ENCODE data around the gene NCAM1.

NCAM1 gene

GRCh38 chr11:113090716-113091480 lies 129.7 kb downstream of the NCAM1 start:
- no peaks in the 10 kb centered on the region for H3K36me3 ChIP-seq (ENCODE audit: control insufficient read depth, insufficient read depth, low read length)
- H3K4me3 ChIP-seq (ENCODE audit: low read depth, low read length): no peak overlapping the region
- no peak overlapping the region for H3K9ac ChIP-seq (ENCODE audit: low read length)
- H3K27me3 ChIP-seq (ENCODE audit: control insufficient read depth, insufficient read depth, low read length): peaks cover 31% of the 10 kb centered on the region; the same call in 1 of the 2 replicates
- H3K27ac ChIP-seq (ENCODE audit: low read depth, low read length): no peak overlapping the region
- peaks cover 20% of the 10 kb centered on the region for H3K4me1 ChIP-seq (ENCODE audit: control insufficient read depth, insufficient read depth, low read length)
- H3K9me3 ChIP-seq (ENCODE audit: control insufficient read depth, insufficient read depth, low read depth, low read length): no peaks in the 10 kb centered on the region

- no peak overlapping the region for H3K9ac ChIP-seq (ENCODE audit: low read length)
- no peak overlapping the region for H3K27ac ChIP-seq (ENCODE audit: low read depth, low read length)
- H3K4me1 ChIP-seq (ENCODE audit: control insufficient read depth, insufficient read depth, low read length): peaks cover 17% of the 10 kb centered on the region
- H3K36me3 ChIP-seq (ENCODE audit: control insufficient read depth, insufficient read depth, low read length): no peaks in the 10 kb centered on the region
- no peaks in the 10 kb centered on the region for H3K9me3 ChIP-seq (ENCODE audit: control insufficient read depth, insufficient read depth, low read depth, low read length)
- no peak overlapping the region for H3K4me3 ChIP-seq (ENCODE audit: low read depth, low read length)
- H3K27me3 ChIP-seq (ENCODE audit: control insufficient read depth, insufficient read depth, low read length): peaks cover 25% of the 10 kb centered on the region; the same call in 1 of the 2 replicates
Observed at GRCh38 chr11:113091481-113091780, 130.2 kb downstream of the NCAM1 start.

- no peaks in the 10 kb centered on the region for H3K36me3 ChIP-seq (ENCODE audit: control insufficient read depth, insufficient read depth, low read length)
- H3K9me3 ChIP-seq (ENCODE audit: control insufficient read depth, insufficient read depth, low read depth, low read length): no peaks in the 10 kb centered on the region
- no peak overlapping the region for H3K4me3 ChIP-seq (ENCODE audit: low read depth, low read length)
- no peak overlapping the region for H3K27ac ChIP-seq (ENCODE audit: low read depth, low read length)
- no peak overlapping the region for H3K9ac ChIP-seq (ENCODE audit: low read length)
- H3K27me3 ChIP-seq (ENCODE audit: control insufficient read depth, insufficient read depth, low read length): no peaks in the 10 kb centered on the region; the same call in 1 of the 2 replicates
- H3K4me1 ChIP-seq (ENCODE audit: control insufficient read depth, insufficient read depth, low read length): no peaks in the 10 kb centered on the region
Observed at GRCh38 chr11:113096648-113097047, 135.4 kb downstream of the NCAM1 start.

GRCh38 chr11:113103932-113104690 lies 142.9 kb downstream of the NCAM1 start:
- H3K36me3 ChIP-seq (ENCODE audit: control insufficient read depth, insufficient read depth, low read length): no peaks in the 10 kb centered on the region
- 0 out of 2 replicates have a peak, but pooled peaks cover 4% of the 10 kb centered on the region for H3K4me1 ChIP-seq (ENCODE audit: control insufficient read depth, insufficient read depth, low read length)
- H3K4me3 ChIP-seq (ENCODE audit: low read depth, low read length): no peak overlapping the region
- H3K9ac ChIP-seq (ENCODE audit: low read length): no peak overlapping the region
- H3K27me3 ChIP-seq (ENCODE audit: control insufficient read depth, insufficient read depth, low read length): no peaks in the 10 kb centered on the region
- H3K27ac ChIP-seq (ENCODE audit: low read depth, low read length): no peak overlapping the region
- no peaks in the 10 kb centered on the region for H3K9me3 ChIP-seq (ENCODE audit: control insufficient read depth, insufficient read depth, low read depth, low read length)

GRCh38 chr11:113104691-113105251 lies 143.6 kb downstream of the NCAM1 start:
- Histone ChIP-seq H3K27me3 (ENCODE audit: control insufficient read depth, insufficient read depth, low read length) (no peaks in the 10 kb centered on the region), H3K4me3 (ENCODE audit: low read depth, low read length) (no peak overlapping the region), H3K27ac (ENCODE audit: low read depth, low read length) (no peak overlapping the region), H3K36me3 (ENCODE audit: control insufficient read depth, insufficient read depth, low read length) (no peaks in the 10 kb centered on the region), H3K4me1 (ENCODE audit: control insufficient read depth, insufficient read depth, low read length) (0 out of 2 replicates have a peak, but pooled peaks cover 4% of the 10 kb centered on the region), H3K9ac (ENCODE audit: low read length) (no peak overlapping the region), H3K9me3 (ENCODE audit: control insufficient read depth, insufficient read depth, low read depth, low read length) (no peaks in the 10 kb centered on the region)

GRCh38 chr11:113105592-113105991 lies 144.4 kb downstream of the NCAM1 start:
- H3K4me3 ChIP-seq (ENCODE audit: low read depth, low read length): no peak overlapping the region
- no peaks in the 10 kb centered on the region for H3K9me3 ChIP-seq (ENCODE audit: control insufficient read depth, insufficient read depth, low read depth, low read length)
- no peaks in the 10 kb centered on the region for H3K27me3 ChIP-seq (ENCODE audit: control insufficient read depth, insufficient read depth, low read length)
- 0 out of 2 replicates have a peak, but pooled peaks cover 4% of the 10 kb centered on the region for H3K4me1 ChIP-seq (ENCODE audit: control insufficient read depth, insufficient read depth, low read length)
- H3K27ac ChIP-seq (ENCODE audit: low read depth, low read length): no peak overlapping the region
- H3K9ac ChIP-seq (ENCODE audit: low read length): no peak overlapping the region
- no peaks in the 10 kb centered on the region for H3K36me3 ChIP-seq (ENCODE audit: control insufficient read depth, insufficient read depth, low read length)

- Histone ChIP-seq H3K4me1 (ENCODE audit: control insufficient read depth, insufficient read depth, low read length) (0 out of 2 replicates have a peak, but pooled peaks cover 4% of the 10 kb centered on the region), H3K9me3 (ENCODE audit: control insufficient read depth, insufficient read depth, low read depth, low read length) (no peaks in the 10 kb centered on the region), H3K4me3 (ENCODE audit: low read depth, low read length) (no peak overlapping the region), H3K27me3 (ENCODE audit: control insufficient read depth, insufficient read depth, low read length) (no peaks in the 10 kb centered on the region), H3K9ac (ENCODE audit: low read length) (no peak overlapping the region), H3K36me3 (ENCODE audit: control insufficient read depth, insufficient read depth, low read length) (no peaks in the 10 kb centered on the region), H3K27ac (ENCODE audit: low read depth, low read length) (no peak overlapping the region)
Observed at GRCh38 chr11:113106507-113106906, 145.3 kb downstream of the NCAM1 start.

GRCh38 chr11:113110046-113110445 lies 148.8 kb downstream of the NCAM1 start:
- no peaks in the 10 kb centered on the region for H3K36me3 ChIP-seq (ENCODE audit: control insufficient read depth, insufficient read depth, low read length)
- no peak overlapping the region for H3K9ac ChIP-seq (ENCODE audit: low read length)
- no peaks in the 10 kb centered on the region for H3K27me3 ChIP-seq (ENCODE audit: control insufficient read depth, insufficient read depth, low read length)
- H3K27ac ChIP-seq (ENCODE audit: low read depth, low read length): no peak overlapping the region
- H3K9me3 ChIP-seq (ENCODE audit: control insufficient read depth, insufficient read depth, low read depth, low read length): no peaks in the 10 kb centered on the region
- H3K4me3 ChIP-seq (ENCODE audit: low read depth, low read length): no peak overlapping the region
- H3K4me1 ChIP-seq (ENCODE audit: control insufficient read depth, insufficient read depth, low read length): no peaks in the 10 kb centered on the region

- Histone ChIP-seq H3K4me1 (ENCODE audit: control insufficient read depth, insufficient read depth, low read length) (no peaks in the 10 kb centered on the region), H3K27me3 (ENCODE audit: control insufficient read depth, insufficient read depth, low read length) (no peaks in the 10 kb centered on the region), H3K36me3 (ENCODE audit: control insufficient read depth, insufficient read depth, low read length) (no peaks in the 10 kb centered on the region), H3K9ac (ENCODE audit: low read length) (no peak overlapping the region), H3K4me3 (ENCODE audit: low read depth, low read length) (no peak overlapping the region), H3K9me3 (ENCODE audit: control insufficient read depth, insufficient read depth, low read depth, low read length) (no peaks in the 10 kb centered on the region), H3K27ac (ENCODE audit: low read depth, low read length) (no peak overlapping the region)
Observed at GRCh38 chr11:113111156-113111555, 149.9 kb downstream of the NCAM1 start.

GRCh38 chr11:113112307-113112706 lies 151.1 kb downstream of the NCAM1 start:
- H3K9ac ChIP-seq (ENCODE audit: low read length): no peak overlapping the region
- H3K27ac ChIP-seq (ENCODE audit: low read depth, low read length): no peak overlapping the region

More at GRCh38 chr11:113112307-113112706, 151.1 kb downstream of the NCAM1 start:
- H3K4me1 ChIP-seq (ENCODE audit: control insufficient read depth, insufficient read depth, low read length): no peaks in the 10 kb centered on the region
- no peaks in the 10 kb centered on the region for H3K36me3 ChIP-seq (ENCODE audit: control insufficient read depth, insufficient read depth, low read length)
- H3K27me3 ChIP-seq (ENCODE audit: control insufficient read depth, insufficient read depth, low read length): no peaks in the 10 kb centered on the region
- no peak overlapping the region for H3K4me3 ChIP-seq (ENCODE audit: low read depth, low read length)
- no peaks in the 10 kb centered on the region for H3K9me3 ChIP-seq (ENCODE audit: control insufficient read depth, insufficient read depth, low read depth, low read length)
